Thymus (tissue), 11 donors: ENCODE measurements around the gene DPP6. TPM values are rescaled to one million over a fixed set of nuclear protein-coding genes. Genes with fewer than 3 reads are reported as not detected.
"Not testable (repeated sequence)": the region's sequence is repeated elsewhere in the genome, so short reads cannot be mapped to it uniquely, and the experiment has no call there.

ENCODE experiments used
- DNase-seq, 9 donors: peaks; one replicate each; pipeline ENCODE4 v3.0.0-alpha.2; 2013; ENCODE audit warnings: low spot score in 9 of 9, low read depth in 6 of 9, missing footprints in 1 of 9
- H3K27ac ChIP-seq, 2 donors: one replicate each; pipeline ENCODE4 v1.5.1; 2013; ENCODE audit warnings: control low read depth in 1 of 2, low read depth in 1 of 2, low read length in 1 of 2, mild to moderate bottlenecking in 1 of 2, moderate library complexity in 1 of 2
- H3K27me3 ChIP-seq, 2 donors: one replicate each; pipeline ENCODE4 v1.5.1; 2013; ENCODE audit warnings: low read length in 1 of 2; ENCODE audit not compliant: control insufficient read depth in 2 of 2, insufficient read depth in 1 of 2
- H3K36me3 ChIP-seq, 2 donors: one replicate each; pipeline ENCODE4 v1.5.1; 2013; ENCODE audit warnings: low read length in 1 of 2, mild to moderate bottlenecking in 1 of 2, moderate library complexity in 1 of 2; ENCODE audit not compliant: control insufficient read depth in 2 of 2, insufficient read depth in 2 of 2
- H3K4me1 ChIP-seq, 2 donors: one replicate each; pipeline ENCODE4 v1.5.1; 2013; ENCODE audit warnings: low read length in 2 of 2; ENCODE audit not compliant: control insufficient read depth in 2 of 2, insufficient read depth in 2 of 2
- H3K4me3 ChIP-seq, 2 donors: one replicate each; pipeline ENCODE4 v1.5.1; 2013; ENCODE audit warnings: low read length in 2 of 2, control low read depth in 1 of 2, mild to moderate bottlenecking in 1 of 2
- H3K9me3 ChIP-seq, 2 donors: one replicate each; pipeline ENCODE4 v1.5.1; 2013; ENCODE audit warnings: low read length in 1 of 2, mild to moderate bottlenecking in 1 of 2; ENCODE audit not compliant: control insufficient read depth in 2 of 2, insufficient read depth in 1 of 2
- WGBS: extraction: QIAGEN DNeasy Blood & Tissue Kit; methylation state at CpG from one replicate; pipeline ENCODE4 v1.1.7; 2013; 5-methylcytosine and 5-hydroxymethylcytosine counted together
- polyA plus RNA-seq: library from polyadenylated mRNA; stranded (reverse); fragments of 200-250 nt; gene quantifications from one replicate; pipeline ENCODE4 v1.2.3, GENCODE V29; 2013
- total RNA-seq: library from RNA; stranded (reverse); fragments of 120-200 nt; gene quantifications from one replicate; pipeline ENCODE4 v1.2.4, GENCODE V29; 2013
- donor health status: healthy.

The DPP6 gene
- total and polyA plus RNA-seq, 2 donors = 0.75 to 4.5 TPM

GRCh38 chr7:154134698-154135097, 82.5 kb downstream of the DPP6 start:
- no CpG with 5 or more reads among the region's 1 CpG for WGBS

DNA sequence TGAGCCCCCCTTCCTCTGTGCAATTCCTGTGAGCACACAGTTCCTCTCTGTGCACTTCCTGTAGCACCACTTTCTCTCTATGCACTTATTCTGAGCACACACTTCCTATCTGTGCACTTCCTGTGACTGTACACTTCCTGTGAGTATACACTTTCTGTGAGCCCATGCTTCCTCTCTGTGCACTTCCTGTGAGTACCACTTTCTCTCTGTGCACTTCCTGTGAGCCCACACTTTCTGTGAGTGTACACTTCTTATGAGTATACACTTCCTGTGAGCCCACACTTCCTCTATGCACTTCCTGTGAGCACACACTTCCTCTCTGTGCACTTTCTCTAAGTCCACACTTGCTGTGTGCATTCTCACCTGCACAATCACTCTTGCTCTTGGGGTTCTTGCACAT, 83.4 kb downstream of the DPP6 start:
- not testable (repeated sequence) for H3K4me3 ChIP-seq, H3K9me3 ChIP-seq, H3K36me3 ChIP-seq, H3K27me3 ChIP-seq, H3K27ac ChIP-seq, H3K4me1 ChIP-seq, DNase-seq

More at GRCh38 chr7:154134698-154135097, 82.5 kb downstream of the DPP6 start:
- H3K27ac ChIP-seq, DNase-seq, H3K36me3 ChIP-seq, H3K4me3 ChIP-seq, H3K27me3 ChIP-seq, H3K4me1 ChIP-seq, H3K9me3 ChIP-seq: not testable (repeated sequence)

DNA sequence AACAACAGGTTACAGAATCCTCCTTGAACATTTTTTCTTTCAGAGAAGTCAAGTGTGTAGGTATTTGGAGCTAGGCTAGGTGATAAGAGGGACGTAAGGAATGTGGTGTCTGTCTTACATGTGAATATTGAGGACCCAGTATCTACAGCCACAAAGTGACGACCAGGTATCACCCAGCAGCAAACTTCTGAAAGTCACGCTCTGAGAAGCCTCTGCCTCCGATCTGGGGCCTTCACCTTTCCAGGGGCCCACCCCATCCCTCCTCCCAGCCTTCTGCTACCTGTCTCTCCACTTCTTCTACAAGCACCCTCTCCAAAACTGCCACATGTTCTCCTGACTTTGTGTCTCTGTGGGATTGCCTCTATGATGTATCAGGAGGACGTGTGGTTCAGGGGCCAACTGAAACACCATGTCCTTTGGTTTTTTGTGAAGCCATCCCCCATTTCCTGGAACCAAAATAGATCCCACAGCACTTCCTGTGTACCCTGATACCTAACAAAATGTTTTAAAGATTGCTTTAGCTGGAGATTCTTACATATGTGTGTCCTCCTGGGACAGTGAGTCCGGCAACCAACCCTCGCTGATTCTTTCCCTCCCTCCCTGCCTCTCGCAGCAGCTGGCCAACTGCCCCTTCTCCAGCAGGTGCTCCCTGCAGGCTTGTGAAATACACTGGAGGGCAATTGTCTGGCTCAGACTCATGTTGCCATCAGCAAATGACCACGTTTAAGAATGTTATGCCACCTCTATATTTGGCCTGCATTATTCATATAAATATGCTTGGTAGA, 93.9 kb downstream of the DPP6 start:
- DNase-seq, H3K4me1 ChIP-seq, H3K36me3 ChIP-seq, H3K4me3 ChIP-seq, H3K27me3 ChIP-seq, H3K9me3 ChIP-seq, H3K27ac ChIP-seq: not testable (repeated sequence)
- WGBS = 58% methylated on average over 5 of the region's 9 CpGs

DNA sequence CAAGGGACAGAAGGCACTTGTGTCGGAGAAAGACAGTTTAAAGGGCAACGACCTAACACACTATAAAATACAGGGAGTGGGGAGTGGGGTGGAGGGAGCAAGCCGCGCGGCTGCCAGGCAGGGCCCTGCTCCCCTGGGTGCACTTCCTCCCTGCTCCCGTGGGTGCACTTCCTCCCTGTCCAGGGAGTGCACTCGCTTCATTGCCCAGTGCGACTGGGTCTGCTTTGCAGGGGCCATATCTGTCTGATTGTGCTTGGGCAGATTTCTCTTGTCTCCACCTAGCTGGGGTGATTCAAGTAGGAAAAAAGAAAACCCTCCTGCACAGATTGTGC, 94.5 kb downstream of the DPP6 start:
- H3K4me3 ChIP-seq, H3K27ac ChIP-seq, H3K4me1 ChIP-seq, DNase-seq, H3K36me3 ChIP-seq, H3K27me3 ChIP-seq, H3K9me3 ChIP-seq: not testable (repeated sequence)
- WGBS = 87% methylated on average over 5 of the region's 8 CpGs

- not testable (repeated sequence) for H3K27ac ChIP-seq, H3K36me3 ChIP-seq, DNase-seq, H3K4me3 ChIP-seq, H3K27me3 ChIP-seq, H3K9me3 ChIP-seq, H3K4me1 ChIP-seq
- WGBS = 90% methylated on average over 8 of the region's 10 CpGs
These were observed 96.8 kb downstream of the DPP6 start for GRCh38 chr7:154148791-154149516.

- 93% methylated on average over 9 of the region's 9 CpGs for WGBS
- not testable (repeated sequence) for H3K9me3 ChIP-seq, H3K27me3 ChIP-seq, H3K4me1 ChIP-seq, H3K36me3 ChIP-seq, H3K27ac ChIP-seq, H3K4me3 ChIP-seq, DNase-seq
These were observed 98.5 kb downstream of the DPP6 start for GRCh38 chr7:154150656-154151055.

- not testable (repeated sequence) for H3K36me3 ChIP-seq
These were observed 99.1 kb downstream of the DPP6 start for GRCh38 chr7:154151306-154151705.

DNA sequence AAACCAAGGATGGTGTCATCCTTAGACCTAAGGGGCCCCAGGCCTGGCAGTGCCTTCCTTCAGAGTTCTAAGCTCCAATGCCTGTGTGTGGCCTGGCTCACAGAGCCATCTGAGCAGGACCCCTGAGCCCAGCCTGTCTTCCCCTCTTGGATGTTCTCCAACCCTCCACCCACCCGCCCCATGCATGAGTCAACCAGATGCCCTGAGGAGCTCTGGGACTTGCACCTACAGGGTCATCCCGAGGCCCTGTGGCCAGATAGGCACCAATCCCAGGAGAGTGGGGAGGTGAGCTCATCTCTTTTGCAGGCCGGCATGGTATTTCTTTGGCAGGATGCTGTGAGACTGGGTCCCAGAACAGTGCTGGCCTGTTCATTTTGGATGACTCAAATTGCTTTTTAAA, 103.7 kb downstream of the DPP6 start:
- DNase-seq, H3K4me3 ChIP-seq, H3K9me3 ChIP-seq, H3K27ac ChIP-seq, H3K4me1 ChIP-seq, H3K36me3 ChIP-seq, H3K27me3 ChIP-seq: not testable (repeated sequence)
- WGBS = 92% methylated on average over 3 of the region's 3 CpGs

More at GRCh38 chr7:154151306-154151705, 99.1 kb downstream of the DPP6 start:
- not testable (repeated sequence) for H3K27me3 ChIP-seq, H3K9me3 ChIP-seq, H3K4me1 ChIP-seq, DNase-seq, H3K27ac ChIP-seq, H3K4me3 ChIP-seq
- 94% methylated on average over 11 of the region's 11 CpGs for WGBS

DNA sequence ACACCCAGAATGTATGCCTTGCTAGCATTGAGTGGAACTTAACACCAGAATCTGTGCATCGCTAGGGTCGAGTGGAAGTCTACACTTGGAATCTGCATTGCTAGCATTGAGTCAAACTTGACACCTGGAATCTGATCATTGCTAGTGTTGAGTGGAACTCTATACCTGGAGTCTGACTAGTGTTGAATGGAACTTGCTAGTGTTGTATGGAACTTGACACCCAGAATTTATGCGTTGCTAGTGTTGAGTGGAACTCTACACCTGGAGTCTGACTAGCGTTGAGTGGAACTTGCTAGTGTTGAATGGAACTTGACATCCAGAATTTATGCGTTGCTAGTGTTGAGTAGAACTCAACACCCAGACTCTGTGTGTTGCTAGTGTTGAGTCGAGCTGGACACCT, 110.7 kb downstream of the DPP6 start:
- DNase-seq, H3K4me3 ChIP-seq, H3K9me3 ChIP-seq, H3K4me1 ChIP-seq, H3K27ac ChIP-seq, H3K27me3 ChIP-seq, H3K36me3 ChIP-seq: not testable (repeated sequence)
- 90% methylated on average over 5 of the region's 6 CpGs for WGBS
